GM12891 (cell line): ENCODE results near the gene ELP5.

Source experiments
- DNase-seq: peaks from one replicate; pipeline ENCODE4 v3.0.0; 2011; ENCODE audit warnings: low spot score; ENCODE audit not compliant: insufficient read length
- FAIRE-seq: peaks from 2 replicates; lab custom pipeline; 2011; peaks lifted over from hg19 to GRCh38; lab: Jason Lieb, UNC
- PAX5 ChIP-seq: IDR thresholded peaks from 2 replicates; pipeline ENCODE4 v1.6.1; 2011; ENCODE audit warnings: low read length, moderate library complexity, mild to moderate bottlenecking; ENCODE audit not compliant: insufficient read depth, severe bottlenecking
- POLR2A ChIP-seq: IDR thresholded peaks from 2 replicates; pipeline ENCODE4 v1.6.1; 2011; ENCODE audit warnings: low read depth, low read length, control low read depth
- POLR2AphosphoS5 ChIP-seq: IDR thresholded peaks from 2 replicates; pipeline ENCODE4 v1.6.1; 2011; ENCODE audit warnings: low read depth, low read length, control low read depth
- POU2F2 ChIP-seq: IDR thresholded peaks from 2 replicates; pipeline ENCODE4 v1.6.1; 2011; ENCODE audit warnings: low read depth, mild to moderate bottlenecking, control low read depth, low read length, moderate library complexity
- SPI1 ChIP-seq: IDR thresholded peaks from 2 replicates; pipeline ENCODE4 v1.6.1; 2011; ENCODE audit warnings: low read depth, low read length, control low read depth
- TAF1 ChIP-seq: IDR thresholded peaks from 2 replicates; pipeline ENCODE4 v1.6.1; 2011; ENCODE audit warnings: low read depth, low read length, control low read depth

The ELP5 gene

DNA sequence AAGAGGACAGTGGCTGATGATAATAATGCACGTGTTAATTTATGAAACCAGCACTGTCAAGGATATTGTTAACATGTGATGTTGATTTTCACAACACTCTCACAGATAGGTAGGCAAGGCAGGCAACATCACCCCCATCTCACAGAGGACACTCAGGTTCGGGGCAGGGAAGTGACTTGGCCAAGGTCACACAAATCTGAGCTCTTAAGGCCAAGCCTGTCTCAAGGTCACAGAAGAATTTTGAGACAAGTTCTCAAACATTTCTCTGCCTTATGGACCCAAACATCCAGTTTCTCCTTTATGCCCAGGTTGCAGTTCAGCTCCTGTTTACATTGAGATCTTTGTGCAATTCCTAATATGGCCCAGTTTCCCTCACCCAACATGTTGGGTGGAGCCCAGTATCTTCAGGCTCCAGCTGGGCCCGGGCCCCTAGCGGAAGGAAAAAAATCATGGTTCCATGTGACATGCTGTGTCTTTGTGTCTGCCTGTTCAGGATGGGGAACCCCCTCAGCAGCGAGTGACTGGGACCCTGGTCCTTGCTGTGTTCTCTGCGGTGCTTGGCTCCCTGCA, 30.8 kb downstream of the ELP5 start:
- DNase-seq (no peak), FAIRE-seq (no peak)
- TF ChIP-seq POU2F2 (no peak), POLR2A (no peak), PAX5 (no peak), TAF1 (no peak), POLR2AphosphoS5 (no peak), SPI1 (no peak)

DNA sequence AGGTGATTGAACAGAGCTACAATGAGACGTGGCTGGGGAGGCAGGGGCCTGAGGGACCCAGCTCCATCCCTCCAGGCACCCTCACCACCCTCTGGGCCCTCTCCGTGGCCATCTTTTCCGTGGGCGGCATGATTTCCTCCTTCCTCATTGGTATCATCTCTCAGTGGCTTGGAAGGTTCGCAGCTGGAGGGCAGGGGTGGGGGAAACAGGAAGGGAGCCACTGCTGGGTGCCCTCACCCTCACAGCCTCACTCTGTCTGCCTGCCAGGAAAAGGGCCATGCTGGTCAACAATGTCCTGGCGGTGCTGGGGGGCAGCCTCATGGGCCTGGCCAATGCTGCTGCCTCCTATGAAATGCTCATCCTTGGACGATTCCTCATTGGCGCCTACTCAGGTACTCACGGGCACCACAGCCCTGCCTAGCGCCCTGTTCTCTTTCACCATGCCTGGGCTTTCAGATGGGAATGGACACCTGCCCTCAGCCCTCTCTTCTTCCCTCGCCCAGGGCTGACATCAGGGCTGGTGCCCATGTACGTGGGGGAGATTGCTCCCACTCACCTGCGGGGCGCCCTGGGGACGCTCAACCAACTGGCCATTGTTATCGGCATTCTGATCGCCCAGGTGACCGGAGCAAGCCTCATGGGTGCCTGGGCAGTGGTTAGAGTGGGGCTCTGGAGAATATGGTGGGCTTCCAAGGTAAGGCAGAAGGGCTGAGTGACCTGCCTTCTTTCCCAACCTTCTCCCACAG, 31.6 kb downstream of the ELP5 start:
- TF ChIP-seq PAX5 (no peak), POU2F2 (no peak), POLR2A (no peak), TAF1 (no peak), POLR2AphosphoS5 (no peak), SPI1 (no peak)
- DNase-seq (no peak), FAIRE-seq (no peak)

GRCh38 chr17:7284911-7285310, 32.9 kb downstream of the ELP5 start:
- no peak for FAIRE-seq
- DNase-seq, result no peak
- no peak for TF ChIP-seq SPI1
- TF ChIP-seq TAF1, result no peak
- TF ChIP-seq PAX5, result no peak
- TF ChIP-seq POU2F2, result no peak

DNA sequence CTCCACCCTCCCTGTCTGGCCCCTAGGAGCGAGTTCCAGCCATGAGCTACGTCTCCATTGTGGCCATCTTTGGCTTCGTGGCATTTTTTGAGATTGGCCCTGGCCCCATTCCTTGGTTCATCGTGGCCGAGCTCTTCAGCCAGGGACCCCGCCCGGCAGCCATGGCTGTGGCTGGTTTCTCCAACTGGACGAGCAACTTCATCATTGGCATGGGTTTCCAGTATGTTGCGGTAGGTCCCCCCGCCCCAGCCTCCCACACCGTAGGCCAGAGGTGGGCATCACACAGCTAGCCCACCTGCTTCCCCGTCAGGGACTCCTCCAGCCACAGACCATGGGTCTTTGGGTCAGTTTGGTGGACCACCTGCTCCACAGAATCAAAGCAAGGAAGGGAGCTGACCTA, 33.7 kb downstream of the ELP5 start:
- FAIRE-seq, result no peak

DNA sequence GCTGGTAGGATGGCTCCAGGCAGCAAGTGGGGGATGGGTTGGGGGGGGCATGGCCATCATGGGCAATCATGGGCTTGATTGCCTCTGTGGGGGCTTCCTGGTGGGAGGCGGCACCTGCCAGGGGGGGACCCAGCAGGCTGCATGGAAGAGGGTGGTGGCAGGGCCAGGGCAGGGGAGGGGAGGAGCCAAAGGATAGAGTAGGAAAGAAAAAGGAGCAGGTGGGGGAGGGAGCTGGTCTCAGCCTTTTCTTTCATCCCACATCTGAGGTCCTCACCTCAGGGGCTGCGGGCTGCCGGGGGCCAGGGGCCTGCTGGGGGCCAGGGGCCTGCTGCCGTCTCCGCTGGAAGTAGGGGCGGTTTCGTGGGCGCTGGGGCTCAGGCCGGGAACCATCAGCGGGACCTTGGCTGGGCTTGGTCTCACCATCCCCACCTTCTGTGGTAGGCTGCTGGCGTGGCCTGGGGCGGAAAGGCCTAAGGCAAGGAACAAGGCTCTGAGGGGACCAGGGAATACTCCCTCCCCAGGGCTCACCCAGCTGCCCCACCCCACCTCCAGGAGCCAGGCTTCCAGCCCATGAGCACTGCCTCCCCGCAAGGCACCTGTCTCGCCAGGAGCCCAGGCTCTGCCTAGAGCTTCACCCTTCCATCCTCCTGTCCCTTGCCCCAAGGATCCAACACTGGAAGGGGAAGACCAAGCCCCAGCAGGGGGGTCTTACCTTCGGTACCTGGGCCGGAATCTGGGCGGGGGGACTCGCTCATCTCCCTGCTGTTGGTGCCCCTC, 37.4 kb downstream of the ELP5 start:
- TF ChIP-seq PAX5 (no peak), TAF1 (no peak), SPI1 (no peak), POU2F2 (no peak), POLR2AphosphoS5 (no peak), POLR2A (no peak)
- no peak for DNase-seq

More for the DNA sequence above, 33.7 kb downstream of the ELP5 start:
- DNase-seq, result no peak
- no peak for TF ChIP-seq TAF1
- TF ChIP-seq SPI1, result no peak
- no peak for TF ChIP-seq POLR2AphosphoS5
- TF ChIP-seq POU2F2, result no peak
- TF ChIP-seq PAX5, result no peak
- TF ChIP-seq POLR2A, result no peak

GRCh38 chr17:7290166-7290565, 38.2 kb downstream of the ELP5 start:
- FAIRE-seq, result no peak

More for the DNA sequence above, 37.4 kb downstream of the ELP5 start:
- no peak for FAIRE-seq

DNA sequence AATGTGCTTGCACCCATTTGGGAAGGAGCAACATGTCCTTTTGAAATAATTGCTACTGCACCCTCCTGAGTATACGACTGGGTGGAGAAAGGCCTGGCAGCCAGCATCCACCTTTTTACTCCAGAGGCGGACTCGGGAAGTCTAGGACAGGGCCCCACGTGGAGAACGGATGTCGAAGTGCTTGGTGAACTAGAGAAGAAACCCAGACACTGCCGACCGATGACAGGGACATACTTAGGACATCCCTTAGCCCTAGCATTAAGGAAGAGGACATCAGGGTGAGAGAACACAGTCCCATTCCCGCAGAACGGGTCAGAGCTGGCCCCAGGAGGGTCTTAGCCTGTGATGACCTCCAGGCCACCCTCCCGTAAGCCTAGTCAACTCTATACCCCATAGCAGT, 38.7 kb downstream of the ELP5 start:
- FAIRE-seq (no peak), DNase-seq (no peak)
- no peak for TF ChIP-seq TAF1
- TF ChIP-seq POLR2A, result no peak
- no peak for TF ChIP-seq POU2F2
- no peak for TF ChIP-seq SPI1
- TF ChIP-seq PAX5, result no peak
- no peak for TF ChIP-seq POLR2AphosphoS5

More at GRCh38 chr17:7290166-7290565, 38.2 kb downstream of the ELP5 start:
- DNase-seq, result no peak
- TF ChIP-seq TAF1 (no peak), POLR2A (no peak), POU2F2 (no peak), SPI1 (no peak), POLR2AphosphoS5 (no peak)

GRCh38 chr17:7292194-7292593, 40.2 kb downstream of the ELP5 start:
- DNase-seq, result no peak
- TF ChIP-seq PAX5 (no peak), TAF1 (no peak), POU2F2 (no peak), SPI1 (no peak), POLR2A (no peak), POLR2AphosphoS5 (no peak)
- no peak for FAIRE-seq

- DNase-seq, result no peak
- TF ChIP-seq TAF1 (no peak), SPI1 (no peak), PAX5 (no peak), POU2F2 (no peak), POLR2A (no peak), POLR2AphosphoS5 (no peak)
- no peak for FAIRE-seq
Measured at GRCh38 chr17:7292729-7293128, 40.7 kb downstream of the ELP5 start.
